Measurements from ENCODE around the gene SRPK2. TPM values are rescaled to one million over a fixed set of nuclear protein-coding genes. Genes with fewer than 3 reads are reported as not detected.

SRPK2 gene
- total RNA-seq, 1 donor from 2014 or later = 54.1 TPM

DNA sequence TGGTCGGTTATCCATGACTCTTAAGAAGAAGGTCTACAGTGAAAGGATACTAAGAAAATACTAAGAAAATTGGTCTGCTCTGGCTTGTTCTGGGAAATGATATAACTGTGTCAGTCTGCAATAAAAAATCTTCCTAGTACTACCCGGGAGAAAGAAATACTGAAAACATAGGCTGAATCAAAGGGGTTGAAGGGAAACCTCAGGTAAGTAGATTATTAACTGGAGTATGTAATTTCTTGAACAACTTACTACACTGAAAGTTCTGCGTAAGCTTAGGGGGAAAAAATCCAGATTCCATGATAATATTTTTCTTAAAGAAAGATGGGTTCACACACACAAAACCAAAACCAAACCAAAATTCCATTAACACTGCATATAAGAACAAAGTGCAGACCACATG is 231.4 kb downstream of the SRPK2 start:
- Histone ChIP-seq H3K4me3 (no peak overlapping the region), H3K9me3 (ENCODE audit: low read depth) (no peaks in the 10 kb centered on the region), H3K4me2 (no peak overlapping the region), H3K27me3 (no peaks in the 10 kb centered on the region), H3K9ac (no peak overlapping the region), H3F3A (ENCODE audit: low read depth) (peaks cover 3% of the 10 kb centered on the region), H3K79me2 (ENCODE audit: low read depth) (no peaks in the 10 kb centered on the region), H3K27ac (no peak overlapping the region), H4K20me1 (ENCODE audit: low read depth) (no peaks in the 10 kb centered on the region), H3K36me3 (no peaks in the 10 kb centered on the region), H2AFZ (replicated peaks) (no peak overlapping the region), H3K4me1 (no peaks in the 10 kb centered on the region)
- Mint-ChIP-seq H3K4me3 (no peak overlapping the region), H3K27me3 (ENCODE audit: insufficient read depth, low read depth) (peaks cover 2% of the 10 kb centered on the region), H3K36me3 (peaks cover 16% of the 10 kb centered on the region), H3K4me1 (peaks cover 4% of the 10 kb centered on the region), H3K27ac (no peak overlapping the region), H3K9me3 (no peaks in the 10 kb centered on the region)
- TF ChIP-seq, protein P1, sequence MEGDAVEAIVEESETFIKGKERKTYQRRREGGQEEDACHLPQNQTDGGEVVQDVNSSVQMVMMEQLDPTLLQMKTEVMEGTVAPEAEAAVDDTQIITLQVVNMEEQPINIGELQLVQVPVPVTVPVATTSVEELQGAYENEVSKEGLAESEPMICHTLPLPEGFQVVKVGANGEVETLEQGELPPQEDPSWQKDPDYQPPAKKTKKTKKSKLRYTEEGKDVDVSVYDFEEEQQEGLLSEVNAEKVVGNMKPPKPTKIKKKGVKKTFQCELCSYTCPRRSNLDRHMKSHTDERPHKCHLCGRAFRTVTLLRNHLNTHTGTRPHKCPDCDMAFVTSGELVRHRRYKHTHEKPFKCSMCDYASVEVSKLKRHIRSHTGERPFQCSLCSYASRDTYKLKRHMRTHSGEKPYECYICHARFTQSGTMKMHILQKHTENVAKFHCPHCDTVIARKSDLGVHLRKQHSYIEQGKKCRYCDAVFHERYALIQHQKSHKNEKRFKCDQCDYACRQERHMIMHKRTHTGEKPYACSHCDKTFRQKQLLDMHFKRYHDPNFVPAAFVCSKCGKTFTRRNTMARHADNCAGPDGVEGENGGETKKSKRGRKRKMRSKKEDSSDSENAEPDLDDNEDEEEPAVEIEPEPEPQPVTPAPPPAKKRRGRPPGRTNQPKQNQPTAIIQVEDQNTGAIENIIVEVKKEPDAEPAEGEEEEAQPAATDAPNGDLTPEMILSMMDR (IDR thresholded peaks at IDR 0.05) = no peak
- TF ChIP-seq EZH2phosphoT487 (IDR thresholded peaks at IDR 0.05) (no peak), EZH2 (IDR thresholded peaks at IDR 0.05) (no peak)
- no peak for DNase-seq (ENCODE audit: low spot score)

DNA sequence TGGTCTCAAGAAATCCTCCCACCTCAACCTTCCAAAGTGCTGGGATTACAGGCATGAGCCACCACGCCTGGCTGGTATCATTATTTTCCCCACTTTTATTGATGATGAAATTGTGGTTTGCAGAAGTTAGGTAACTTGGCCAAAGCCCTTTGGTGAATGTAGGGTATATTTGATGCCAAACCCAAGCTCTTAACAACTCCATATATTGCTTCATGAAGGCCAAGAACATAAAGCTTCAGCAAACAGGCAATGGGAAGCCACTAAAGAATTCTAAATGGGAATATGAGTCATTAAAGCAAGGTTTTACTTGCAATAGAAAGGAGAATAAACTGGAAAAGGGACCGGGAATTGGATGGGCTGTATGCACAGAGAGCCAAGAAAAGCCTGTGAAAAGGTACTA is 232.0 kb downstream of the SRPK2 start:
- no peak overlapping the region for H2AFZ ChIP-seq (replicated peaks)
- H3K4me3 ChIP-seq = no peak overlapping the region
- Mint-ChIP-seq H3K27me3 (ENCODE audit: insufficient read depth, low read depth) (peaks cover 2% of the 10 kb centered on the region), H3K27ac (no peak overlapping the region), H3K4me1 (peaks cover 4% of the 10 kb centered on the region), H3K9me3 (no peaks in the 10 kb centered on the region), H3K36me3 (peaks cover 16% of the 10 kb centered on the region), H3K4me3 (no peak overlapping the region)
- H3F3A ChIP-seq (ENCODE audit: low read depth) = peaks cover 3% of the 10 kb centered on the region
- no peaks in the 10 kb centered on the region for H3K9me3 ChIP-seq (ENCODE audit: low read depth)
- no peak overlapping the region for H3K4me2 ChIP-seq
- H3K27me3 ChIP-seq = no peaks in the 10 kb centered on the region
- no peaks in the 10 kb centered on the region for H3K36me3 ChIP-seq
- no peak overlapping the region for H3K27ac ChIP-seq
- no peaks in the 10 kb centered on the region for H4K20me1 ChIP-seq (ENCODE audit: low read depth)
- TF ChIP-seq, protein P1 (IDR thresholded peaks at IDR 0.05) = no peak
- TF ChIP-seq EZH2phosphoT487 (IDR thresholded peaks at IDR 0.05) (no peak), EZH2 (IDR thresholded peaks at IDR 0.05) (no peak)
- no peak overlapping the region for H3K9ac ChIP-seq
- no peak for DNase-seq (ENCODE audit: low spot score)
- H3K4me1 ChIP-seq = no peaks in the 10 kb centered on the region
- no peaks in the 10 kb centered on the region for H3K79me2 ChIP-seq (ENCODE audit: low read depth)

DNA sequence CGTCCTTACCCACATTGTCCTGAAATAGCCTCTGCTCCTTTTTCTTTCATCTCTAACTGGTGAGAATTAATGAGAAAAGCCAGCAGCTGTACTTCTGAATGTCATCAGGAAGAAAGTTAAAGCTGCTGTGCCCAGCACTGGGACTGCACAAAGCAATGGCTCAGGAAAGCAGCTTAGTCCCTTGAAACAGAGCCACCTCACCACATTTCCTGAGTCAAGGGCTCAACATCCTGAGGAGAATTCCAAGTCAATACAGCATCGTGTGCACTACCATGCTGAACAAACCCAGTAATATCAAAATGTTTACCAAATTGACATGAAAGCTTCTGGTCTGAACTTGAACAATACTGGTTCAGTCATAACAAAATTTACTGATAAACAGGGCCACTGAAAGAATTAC is 234.6 kb downstream of the SRPK2 start:
- Mint-ChIP-seq H3K9me3 (no peaks in the 10 kb centered on the region), H3K4me3 (no peak overlapping the region), H3K27ac (no peak overlapping the region)

More for the DNA sequence above, 234.6 kb downstream of the SRPK2 start:
- Histone ChIP-seq H3K27ac (no peak overlapping the region), H4K20me1 (ENCODE audit: low read depth) (no peaks in the 10 kb centered on the region), H2AFZ (replicated peaks) (no peak overlapping the region), H3F3A (ENCODE audit: low read depth) (no peaks in the 10 kb centered on the region), H3K36me3 (no peaks in the 10 kb centered on the region), H3K4me1 (no peaks in the 10 kb centered on the region), H3K9me3 (ENCODE audit: low read depth) (no peaks in the 10 kb centered on the region), H3K27me3 (no peaks in the 10 kb centered on the region), H3K79me2 (ENCODE audit: low read depth) (no peaks in the 10 kb centered on the region), H3K4me2 (no peak overlapping the region), H3K4me3 (no peak overlapping the region), H3K9ac (no peak overlapping the region)
- TF ChIP-seq EZH2 (IDR thresholded peaks at IDR 0.05) = no peak
- TF ChIP-seq, protein P1 (IDR thresholded peaks at IDR 0.05) = no peak
- Mint-ChIP-seq H3K27me3 (ENCODE audit: insufficient read depth, low read depth) (no peaks in the 10 kb centered on the region), H3K36me3 (peaks cover 19% of the 10 kb centered on the region), H3K4me1 (peaks cover 4% of the 10 kb centered on the region)
- DNase-seq (ENCODE audit: low spot score) = no peak

Data from neural progenitor cell (in vitro differentiated cells).